Psoas muscle (tissue), 8 donors: Measurements from ENCODE around the gene HLA-DRB1. TPM values are rescaled to one million over a fixed set of nuclear protein-coding genes. Genes with fewer than 3 reads are reported as not detected.

ENCODE experiments used
- ATAC-seq, 4 donors: fragments of 200-7000 bp; cut with Tn5 transposase; one replicate each; pipeline ENCODE4 v1.9.1; 2020; ENCODE audit warnings: moderate library complexity in 3 of 4, mild to moderate bottlenecking in 2 of 4
- DNase-seq, 2 donors: peaks; one replicate each; pipeline ENCODE4 v3.0.0-alpha.2; 2020
- H3K27ac ChIP-seq: fragments of 200-600 bp; one replicate; pipeline ENCODE4 v1.8.0; 2022
- H3K27me3 ChIP-seq, 3 donors: fragments of 200-600 bp in 1 of 3; one replicate each; pipeline versions ENCODE4 v1.6.1 to v1.8.0; 2013 to 2022; ENCODE audit warnings: low read length in 2 of 3, mild to moderate bottlenecking in 2 of 3, moderate library complexity in 1 of 3; ENCODE audit not compliant: insufficient read depth in 3 of 3
- H3K36me3 ChIP-seq, 2 donors: fragments of 200-600 bp in 1 of 2; one replicate each; pipeline versions ENCODE4 v1.6.1 to v1.8.0; 2013 to 2022; ENCODE audit warnings: low read depth in 1 of 2, mild to moderate bottlenecking in 1 of 2, moderate library complexity in 1 of 2; ENCODE audit not compliant: insufficient read depth in 1 of 2
- H3K4me1 ChIP-seq: fragments of 200-600 bp; one replicate; pipeline ENCODE4 v1.8.0; 2022
- H3K4me3 ChIP-seq: fragments of 200-600 bp; one replicate; pipeline ENCODE4 v1.8.0; 2022; ENCODE audit warnings: mild to moderate bottlenecking
- H3K9me3 ChIP-seq: fragments of 200-600 bp; one replicate; pipeline ENCODE4 v1.8.0; 2022
- CTCF ChIP-seq: fragments of 200-600 bp; IDR thresholded peaks from one replicate; pipeline ENCODE4 v1.8.0; 2022; ENCODE audit warnings: antibody characterized with exemption
- WGBS, 3 donors: extraction: QIAGEN DNeasy Blood & Tissue Kit; methylation state at CpG; one replicate each; pipeline versions ENCODE4 v1.1.6 to v1.1.7; 2013; 5-methylcytosine and 5-hydroxymethylcytosine counted together
- intact Hi-C, 2 donors: fragments of 100-400 bp; cut with DNase I; formaldehyde crosslinking; loops; one replicate each; pipeline versions ENCODE4 v1.11.0 to v1.14.2; 2022
- polyA plus RNA-seq, 3 donors: library from polyadenylated mRNA; stranded (reverse); fragments of 200-250 nt; gene quantifications; one replicate each; pipeline ENCODE4 v1.2.3, GENCODE V29; 2013
- total RNA-seq, 4 donors: library from RNA; stranded (reverse); fragmentation: NEBNext Ultra II Directional in 2 of 4; extraction: Animal tissue kit (Norgen Biotek cat#: 25700) in 2 of 4; gene quantifications; one replicate each; pipeline versions ENCODE4 v1.2.1 to v1.2.4, GENCODE V29; 2021 to 2023
- donor health status: healthy with polysubstance abuse.
- donor health status: DM: no; HTN: no; CAD: no; lungs with moderate emphysema.
- donor health status: Bipolar disorder and iron deficiency.
- donor health status: healthy.
- donor health status: DM: yes; HTN: yes; CAD: no.
- donor health status: DM: no; HTN: no; CAD: no.
- donor health status: DM: no; HTN: no; CAD: no.
- donor health status: DM: yes; HTN: yes; CAD: no.

HLA-DRB1 gene
- total and polyA plus RNA-seq, 7 donors = 13.2 to 49.4 (median 23.4) TPM

GRCh38 chr6:32609731-32610640 lies 20.3 kb upstream of the HLA-DRB1 start:
- intact Hi-C loops = no loop called here
- H3K9me3 ChIP-seq = no peaks in the 10 kb centered on the region
- no peak overlapping the region for H3K4me3 ChIP-seq
- no peaks in the 10 kb centered on the region for H3K36me3 ChIP-seq
- WGBS, 3 donors = 9 to 17% (median 14%) methylated on average over 8 of the region's 8 CpGs
- no peaks in the 10 kb centered on the region for H3K27me3 ChIP-seq
- no peaks in the 10 kb centered on the region for H3K4me1 ChIP-seq
- peak overlapping the region; percentile 36 for H3K27ac ChIP-seq
- peak; percentile 72 to 97 (median 88) for ATAC-seq
- no peak for TF ChIP-seq CTCF
- DNase-seq = peak in 1 of 2 donors; percentile 16

- intact Hi-C loops = no loop called here
- Histone ChIP-seq H3K4me3 (no peak overlapping the region), H3K27ac (peak overlapping the region; percentile 36), H3K27me3 (no peaks in the 10 kb centered on the region), H3K4me1 (no peaks in the 10 kb centered on the region), H3K9me3 (no peaks in the 10 kb centered on the region), H3K36me3 (no peaks in the 10 kb centered on the region)
- TF ChIP-seq CTCF = no peak
- ATAC-seq (peak in 1 of 4 donors; percentile 13), DNase-seq (no peak)
- WGBS, 3 donors = 54 to 59% (median 58%) methylated on average over 3 of the region's 3 CpGs
These were observed 19.7 kb upstream of the HLA-DRB1 start for GRCh38 chr6:32609391-32609730.

GRCh38 chr6:32608362-32608761 lies 18.7 kb upstream of the HLA-DRB1 start:
- H3K4me3 ChIP-seq = no peak overlapping the region
- DNase-seq (no peak), ATAC-seq (no peak)
- 30 to 64% (median 32%) methylated on average over 3 of the region's 3 CpGs for WGBS, 3 donors
- no peaks in the 10 kb centered on the region for H3K27me3 ChIP-seq
- no peaks in the 10 kb centered on the region for H3K4me1 ChIP-seq
- no peak overlapping the region for H3K27ac ChIP-seq
- H3K36me3 ChIP-seq = no peaks in the 10 kb centered on the region
- intact Hi-C loops = no loop called here
- no peak for TF ChIP-seq CTCF
- H3K9me3 ChIP-seq = no peaks in the 10 kb centered on the region

- no peak for TF ChIP-seq CTCF
- 45 to 57% (median 48%) methylated on average over 2 of the region's 2 CpGs for WGBS, 3 donors
- Histone ChIP-seq H3K27me3 (no peaks in the 10 kb centered on the region), H3K4me3 (no peak overlapping the region), H3K9me3 (no peaks in the 10 kb centered on the region), H3K36me3 (no peaks in the 10 kb centered on the region), H3K4me1 (no peaks in the 10 kb centered on the region), H3K27ac (no peak overlapping the region)
- intact Hi-C loops = no loop called here
- DNase-seq (no peak), ATAC-seq (no peak)
These were observed 18.3 kb upstream of the HLA-DRB1 start for GRCh38 chr6:32607988-32608298.
